HG02571 (cell line): ENCODE results near the gene PLXDC2.

ENCODE experiments used
- ATAC-seq: cut with Tn5 transposase; IDR thresholded peaks from one replicate; pipeline ENCODE4 v1.9.1; 2021; ENCODE audit warnings: mild to moderate bottlenecking, moderate library complexity; ENCODE audit not compliant: unreplicated experiment

PLXDC2 gene

GRCh38 chr10:20240643-20241042, 424.4 kb downstream of the PLXDC2 start:
- no peak for ATAC-seq

- no peak for ATAC-seq
Measured at GRCh38 chr10:20247454-20247853, 431.2 kb downstream of the PLXDC2 start.

GRCh38 chr10:20247891-20248708, 431.9 kb downstream of the PLXDC2 start:
- no peak for ATAC-seq

- no peak for ATAC-seq
Measured at GRCh38 chr10:20254078-20254477, 437.8 kb downstream of the PLXDC2 start.

GRCh38 chr10:20254497-20254896, 438.3 kb downstream of the PLXDC2 start:
- no peak for ATAC-seq

- no peak for ATAC-seq
Measured at GRCh38 chr10:20256969-20257368, 440.7 kb downstream of the PLXDC2 start.

GRCh38 chr10:20257422-20257821, 441.2 kb downstream of the PLXDC2 start:
- ATAC-seq: no peak

- ATAC-seq: no peak
Measured at GRCh38 chr10:20265146-20265545, 448.9 kb downstream of the PLXDC2 start.

- ATAC-seq: no peak
Measured at GRCh38 chr10:20267734-20268133, 451.5 kb downstream of the PLXDC2 start.

GRCh38 chr10:20271490-20271889, 455.3 kb downstream of the PLXDC2 start:
- no peak for ATAC-seq

GRCh38 chr10:20272608-20273007, 456.4 kb downstream of the PLXDC2 start:
- ATAC-seq: no peak

GRCh38 chr10:20274571-20274970, 458.3 kb downstream of the PLXDC2 start:
- ATAC-seq: no peak

GRCh38 chr10:20276127-20276979, 460.1 kb downstream of the PLXDC2 start:
- no peak for ATAC-seq

GRCh38 chr10:20277820-20278219, 461.6 kb downstream of the PLXDC2 start:
- no peak for ATAC-seq

GRCh38 chr10:20281579-20281978, 465.3 kb downstream of the PLXDC2 start:
- ATAC-seq: no peak

- no peak for ATAC-seq
Measured at GRCh38 chr10:20287586-20287985, 471.4 kb downstream of the PLXDC2 start.

GRCh38 chr10:20288060-20288459, 471.8 kb downstream of the PLXDC2 start:
- no peak for ATAC-seq

GRCh38 chr10:20289070-20289828, 473.0 kb downstream of the PLXDC2 start:
- ATAC-seq: no peak

- no peak for ATAC-seq
Measured at GRCh38 chr10:20298417-20298816, 482.2 kb downstream of the PLXDC2 start.

GRCh38 chr10:20299034-20299736, 483.0 kb downstream of the PLXDC2 start:
- ATAC-seq: no peak

GRCh38 chr10:20300735-20301134, 484.5 kb downstream of the PLXDC2 start:
- ATAC-seq: no peak
